Left ventricle myocardium superior (tissue), 1 donor: ENCODE measurements around the gene RNASE1. TPM values are rescaled to one million over a fixed set of nuclear protein-coding genes. Genes with fewer than 3 reads are reported as not detected.
"Not testable (repeated sequence)": the region's sequence is repeated elsewhere in the genome, so short reads cannot be mapped to it uniquely, and the experiment has no call there.

Experiments used
- ATAC-seq: fragments of 200-7000 bp; cut with Tn5 transposase; one replicate; pipeline ENCODE4 v1.9.1; 2020; ENCODE audit warnings: mild to moderate bottlenecking, moderate library complexity
- DNase-seq: peaks from one replicate; pipeline ENCODE4 v3.0.0-alpha.2; 2020
- intact Hi-C: fragments of 100-400 bp; cut with micrococcal nuclease; formaldehyde crosslinking; loops from one replicate; pipeline ENCODE4 v1.11.0; 2022
- long read RNA-seq: library from polyadenylated mRNA; unstranded; transcript quantifications from one replicate; pipeline ENCODE4 v2.0.0, GENCODE V29; 2021
- total RNA-seq: library from RNA; stranded (reverse); fragmentation: NEBNext Ultra II Directional; extraction: Animal tissue kit (Norgen Biotek cat#: 25700); gene quantifications from one replicate; pipeline ENCODE4 v1.2.1, GENCODE V29; 2021
- donor health status: DM: no; HTN: yes; CAD: no; lungs with severe emphysema.

The RNASE1 gene
- total RNA-seq = 283 TPM
- long read RNA-seq, transcript RNASE1-201 (3 exons, 878 nt) = minor isoform, 26 of 291 reads
- long read RNA-seq, transcript RNASE1-203 (3 exons, 769 nt) = minor isoform, 16 of 291 reads
- long read RNA-seq, transcript RNASE1-202 (2 exons, 1,348 nt) = major isoform, 154 of 291 reads
- long read RNA-seq, partial matches to known transcripts = 0 of 291 reads
- long read RNA-seq, other reads (novel, unspliced or antisense) = 95 of 291 reads

DNA sequence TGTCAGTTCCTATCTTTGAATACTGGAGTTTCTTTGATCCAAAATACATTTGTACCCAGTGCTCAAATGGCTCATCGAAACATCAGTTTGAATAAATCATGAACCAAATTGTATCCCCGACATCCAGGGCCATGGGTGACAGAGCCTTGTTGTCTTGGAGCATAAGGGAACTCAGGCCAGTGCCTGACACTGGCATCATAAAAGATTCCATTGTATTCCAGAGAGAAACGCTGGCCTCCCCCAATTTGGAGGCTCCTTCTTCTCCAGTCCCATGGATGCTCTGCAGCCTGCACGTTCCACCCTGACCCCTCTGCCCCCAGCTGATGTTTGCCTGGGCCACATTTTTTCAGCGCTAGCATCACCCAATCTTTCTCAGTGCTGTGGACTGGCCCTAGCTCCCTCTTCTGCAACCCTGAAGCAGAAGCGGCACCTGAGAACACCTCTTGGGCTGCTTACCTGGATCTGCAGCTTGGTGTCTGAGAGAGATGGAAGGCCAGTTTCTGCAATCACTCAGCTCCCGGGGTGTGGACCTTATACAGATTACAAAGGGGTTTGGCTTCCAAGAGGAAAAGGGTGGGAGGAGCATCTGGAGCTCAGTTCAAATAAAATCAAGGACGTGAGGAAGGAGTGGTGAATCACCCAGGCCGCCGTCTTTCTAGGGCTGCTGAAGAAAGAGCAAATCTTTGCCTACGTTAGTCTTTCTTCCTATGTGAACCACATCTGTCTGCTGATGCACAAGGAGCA is at the start of gene RNASE1:
TSS of gene RNASE1 (minus strand) at position 504 of the 744 bp plus-strand sequence. CDS start 776 bp downstream, outside the sequence.
- intact Hi-C loops = no loop called here
- ATAC-seq (peak; percentile 68), DNase-seq (peak; percentile 41)

DNA sequence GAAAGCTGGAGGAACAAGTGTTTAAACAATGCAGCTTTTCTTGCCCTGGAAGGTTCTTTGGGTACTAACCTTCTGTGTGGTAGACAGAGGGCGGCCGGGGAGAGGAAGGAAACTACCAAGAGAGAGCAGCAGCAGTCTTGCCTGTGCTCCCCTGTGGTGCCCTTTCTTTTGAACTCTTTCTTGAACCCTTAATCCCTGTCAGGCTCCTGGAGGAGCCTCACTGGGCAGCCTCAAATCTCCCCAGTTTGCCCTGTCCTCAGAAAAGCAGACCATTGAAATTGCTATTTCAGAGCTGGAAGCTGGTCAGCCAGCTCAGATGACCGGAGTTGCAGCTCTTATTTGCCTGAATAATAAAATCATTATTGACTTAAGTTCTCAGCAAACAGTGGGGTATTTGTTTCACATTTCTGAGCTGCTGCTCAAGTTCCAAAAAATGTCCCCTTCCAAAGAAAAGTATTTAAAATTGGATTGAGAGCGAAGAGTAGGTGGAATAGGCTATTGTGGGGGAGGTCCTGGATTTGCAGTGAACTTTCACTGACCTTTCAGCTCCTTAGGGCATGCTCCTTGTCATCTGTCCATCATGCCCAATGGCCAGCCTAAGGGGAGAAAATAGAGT is 46.4 kb upstream of the RNASE1 start:
- no peak for ATAC-seq
- intact Hi-C loops = no loop called here

DNA sequence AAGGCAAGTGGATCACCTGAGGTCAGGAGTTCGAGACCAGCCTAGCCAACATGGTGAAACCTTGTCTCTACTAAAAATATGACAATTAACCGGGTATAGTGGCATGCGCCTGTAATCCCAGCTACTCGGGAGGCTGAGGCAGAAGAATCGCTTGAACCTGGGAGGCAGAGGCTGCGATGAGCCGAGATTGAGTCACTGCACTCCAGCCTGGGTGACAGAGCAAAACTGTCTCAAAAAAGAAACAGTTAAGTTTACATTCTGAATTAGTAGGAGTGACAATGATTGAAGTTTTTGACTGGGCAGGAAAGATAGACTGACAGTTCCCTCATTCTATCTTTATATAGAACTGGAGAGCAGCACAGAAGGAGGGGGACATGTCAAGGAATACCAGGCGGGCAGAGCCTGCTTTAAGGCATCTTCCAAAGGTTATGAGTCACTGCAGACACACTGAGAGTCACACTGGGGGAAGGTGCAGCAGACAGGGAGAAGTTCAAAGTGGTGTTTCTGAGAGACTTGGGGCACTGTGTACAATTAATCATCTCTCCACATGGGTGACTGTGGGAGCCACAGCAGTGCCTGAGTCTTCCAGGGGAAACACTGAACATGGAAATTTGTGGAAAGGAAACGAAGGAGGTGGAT is 45.8 kb upstream of the RNASE1 start:
- DNase-seq = no peak
- no peak for ATAC-seq
- intact Hi-C loops = no loop called here

More for the DNA sequence above, 46.4 kb upstream of the RNASE1 start:
- DNase-seq = no peak

DNA sequence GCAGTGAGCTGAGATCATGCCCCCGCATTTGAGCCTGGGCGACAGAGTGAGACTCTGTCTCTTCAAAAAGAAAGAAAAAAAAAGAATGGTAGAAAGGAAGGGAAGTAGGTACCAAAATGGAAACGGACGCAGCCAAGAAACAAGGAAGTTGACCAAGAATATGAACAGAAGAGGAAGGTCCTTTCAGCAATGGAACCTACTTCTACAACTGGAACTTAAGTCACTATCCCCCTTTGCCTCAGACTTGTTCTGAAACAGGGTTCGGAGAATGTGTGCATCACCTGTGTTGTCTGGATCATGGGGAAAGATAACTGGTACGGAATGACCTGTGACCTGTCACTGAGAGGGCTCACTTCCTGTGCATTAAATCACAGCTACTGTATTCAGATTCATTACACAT is 43.9 kb upstream of the RNASE1 start:
- no peak for DNase-seq
- no peak for ATAC-seq

DNA sequence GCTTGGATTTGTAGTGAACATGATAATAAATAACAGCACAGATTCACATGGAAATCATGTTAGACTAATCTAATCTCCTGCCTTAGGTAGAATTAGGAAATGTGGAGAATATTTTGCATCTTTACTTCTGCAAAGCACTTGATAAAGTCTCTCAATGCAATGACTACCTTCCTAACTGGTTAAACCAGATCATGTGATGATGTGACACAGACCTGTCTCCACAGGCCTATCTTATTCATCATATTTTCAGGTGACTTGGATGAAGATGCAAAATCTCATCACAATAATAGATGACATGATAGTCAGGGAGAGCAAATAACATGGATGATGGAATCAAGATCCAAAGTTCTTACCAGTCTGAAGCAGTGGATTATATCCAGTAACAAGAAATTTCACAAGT is 38.5 kb upstream of the RNASE1 start:
- intact Hi-C loops = no loop called here

More for the DNA sequence above, 43.9 kb upstream of the RNASE1 start:
- intact Hi-C loops = no loop called here

DNA sequence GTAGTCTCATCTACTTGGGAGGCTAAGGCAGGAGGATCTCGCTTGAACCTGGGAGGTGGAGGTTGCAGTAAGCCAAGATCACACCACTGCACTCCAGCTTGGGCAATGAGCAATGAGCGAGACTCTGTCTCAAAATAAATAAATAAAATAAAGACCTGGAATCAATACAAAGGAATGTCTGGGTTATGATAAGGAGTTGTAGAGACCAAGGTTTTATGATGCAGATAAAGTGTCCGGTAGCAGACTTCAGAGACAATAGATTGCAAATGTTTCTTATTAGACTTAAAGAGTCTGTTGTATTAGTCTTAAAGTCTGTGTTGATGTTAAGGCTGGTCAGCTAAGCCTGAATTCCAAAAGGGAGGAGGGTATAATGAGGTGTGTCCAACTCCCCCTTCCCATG is 35.2 kb upstream of the RNASE1 start:
- ATAC-seq (no peak), DNase-seq (no peak)
- intact Hi-C loops = no loop called here

More for the DNA sequence above, 38.5 kb upstream of the RNASE1 start:
- no peak for DNase-seq
- no peak for ATAC-seq

DNA sequence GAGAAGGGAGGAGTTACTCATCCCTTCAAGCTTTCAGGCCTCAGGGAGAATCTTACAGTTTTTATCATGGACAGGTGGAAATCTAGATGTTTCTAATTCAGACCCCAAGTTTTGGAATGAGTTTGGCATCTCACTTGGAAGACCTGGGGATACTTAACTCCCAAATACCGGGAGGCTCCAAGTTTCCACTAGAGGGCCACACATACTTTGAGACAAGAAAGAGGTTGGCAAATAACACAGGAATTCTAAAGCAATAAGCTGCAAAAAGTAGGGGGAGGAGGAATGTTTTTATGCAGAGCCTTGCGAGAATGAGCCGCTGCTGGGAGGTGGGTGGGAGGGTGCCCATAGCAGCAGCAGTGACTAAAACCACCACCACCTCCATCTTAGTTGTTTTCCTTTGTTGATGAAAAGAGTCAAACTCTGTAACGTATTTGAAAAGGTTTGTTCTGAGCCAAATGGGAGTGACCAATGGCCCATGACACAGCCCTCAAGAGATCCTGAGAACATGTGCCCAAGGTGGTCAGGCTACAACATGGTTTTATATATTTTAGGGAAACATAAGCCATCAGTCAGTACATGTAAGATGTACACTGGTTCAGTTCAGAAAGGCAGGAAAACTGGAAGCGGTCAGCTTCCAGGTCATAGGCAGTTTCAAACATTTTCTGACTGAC is 34.2 kb upstream of the RNASE1 start:
- intact Hi-C loops = no loop called here
- no peak for ATAC-seq
- no peak for DNase-seq

DNA sequence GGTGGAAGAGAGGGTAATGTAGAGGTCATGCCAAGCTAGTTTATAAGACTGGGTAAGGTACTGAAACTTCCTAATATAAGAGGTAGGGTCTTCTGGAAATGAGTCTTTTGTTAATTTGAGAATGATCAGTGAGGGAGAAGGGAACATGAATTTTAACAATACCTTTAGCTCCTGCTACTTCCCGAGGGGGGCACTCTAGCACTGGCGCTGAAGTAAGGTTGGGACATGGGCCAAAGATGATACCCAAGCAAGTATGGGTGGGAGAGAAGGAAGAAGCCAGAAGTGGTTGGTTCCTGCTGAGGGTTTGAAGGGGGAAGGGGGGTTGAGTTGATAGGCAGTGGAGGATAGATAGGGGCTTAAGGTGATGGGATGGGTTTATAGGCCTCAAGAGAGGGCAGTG is 32.3 kb upstream of the RNASE1 start:
- ATAC-seq = no peak
- intact Hi-C loops = no loop called here

DNA sequence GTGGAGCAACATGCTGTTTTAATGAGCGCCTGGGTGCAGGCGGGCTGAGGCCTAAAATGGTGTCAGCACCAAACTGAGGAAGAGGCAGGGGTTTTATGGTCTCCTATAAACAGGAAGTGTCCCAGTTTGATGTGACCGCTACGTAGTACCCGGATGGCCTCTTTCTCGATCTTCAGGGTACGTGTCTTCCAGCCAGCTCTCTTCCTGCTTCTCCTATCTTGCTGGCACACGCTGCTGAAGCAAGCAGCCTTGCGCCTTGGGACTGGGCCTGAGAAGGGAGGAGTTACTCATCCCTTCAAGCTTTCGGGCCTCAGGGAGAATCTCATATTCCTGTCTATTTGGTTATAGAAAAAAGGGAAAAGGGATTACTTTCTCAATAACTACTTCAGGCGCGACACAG is 28.2 kb upstream of the RNASE1 start:
- ATAC-seq (no peak), DNase-seq (no peak)
- intact Hi-C loops = no loop called here

More for the DNA sequence above, 32.3 kb upstream of the RNASE1 start:
- no peak for DNase-seq

DNA sequence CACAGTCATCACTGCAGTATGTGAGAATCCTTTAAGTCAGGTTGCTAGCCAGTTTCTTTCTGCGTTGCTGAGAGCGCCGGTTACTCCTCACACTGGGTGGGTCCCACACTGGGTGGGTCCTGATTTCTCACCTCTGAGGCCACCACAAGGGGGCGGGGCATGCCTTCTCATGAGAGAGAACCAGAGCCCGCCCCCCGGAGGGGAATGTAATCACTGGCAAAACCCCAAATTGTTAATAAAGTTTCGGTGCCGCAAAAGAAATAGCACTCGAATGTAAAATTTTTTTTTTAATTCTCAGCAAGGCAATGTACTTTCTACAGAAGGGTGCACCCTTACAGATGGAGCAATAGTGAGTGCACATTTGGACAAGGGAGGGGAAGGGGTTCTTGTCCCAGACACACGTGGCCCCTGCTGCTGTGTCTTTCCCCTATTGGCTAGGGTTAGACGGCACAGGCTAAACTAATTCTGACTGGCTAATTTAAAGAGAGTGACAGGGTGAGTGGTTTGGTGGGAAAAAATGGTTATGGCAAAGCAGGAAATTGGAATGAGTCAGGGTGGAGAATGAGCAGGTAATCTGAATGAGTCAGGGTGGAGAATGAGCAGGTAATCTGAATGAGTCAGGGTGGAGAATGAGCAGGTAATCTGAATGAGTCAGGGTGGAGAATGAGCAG is 25.5 kb upstream of the RNASE1 start:
- intact Hi-C loops, DNase-seq, ATAC-seq: not testable (repeated sequence)

DNA sequence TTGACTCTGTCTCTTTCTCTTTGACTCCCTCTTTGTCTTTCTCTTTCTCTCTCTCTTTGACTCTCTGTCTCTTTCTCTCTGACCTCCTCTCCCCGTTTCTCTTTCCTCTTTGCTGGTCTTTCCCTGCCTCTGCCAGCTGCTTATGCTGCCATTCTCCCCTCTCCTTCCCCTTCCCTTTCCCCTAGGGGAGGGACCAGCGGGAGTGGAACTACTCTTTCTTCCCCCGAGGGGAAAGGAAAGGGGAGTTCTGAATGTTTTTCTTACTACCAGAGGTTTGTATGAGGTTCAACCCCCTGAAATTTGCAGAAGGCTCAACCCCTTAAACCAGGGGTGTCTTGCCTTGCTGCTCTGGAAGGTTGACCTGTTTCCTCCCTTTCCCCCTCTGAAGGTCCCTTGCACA is 24.7 kb upstream of the RNASE1 start:
- DNase-seq (no peak), ATAC-seq (no peak)
- intact Hi-C loops = no loop called here

DNA sequence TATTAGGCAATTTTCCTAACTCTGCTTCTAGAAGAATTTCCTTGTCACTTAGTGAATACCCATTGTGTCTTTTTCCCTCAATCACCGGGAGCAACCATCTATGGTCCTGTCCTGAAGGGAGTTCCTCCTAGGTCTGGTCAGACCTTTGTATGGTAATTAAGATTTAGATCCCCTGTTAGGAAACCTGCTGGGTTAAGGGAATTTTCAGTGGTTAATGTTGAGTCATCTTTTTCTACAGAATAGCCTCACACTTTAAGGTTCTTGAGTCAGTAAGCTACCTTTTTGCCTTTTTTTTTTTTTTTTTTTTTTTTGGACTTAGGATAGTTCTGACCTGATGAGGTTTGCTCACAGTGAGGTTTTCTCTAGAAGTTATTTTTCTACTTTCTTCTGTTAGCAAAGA is 24.0 kb upstream of the RNASE1 start:
- DNase-seq, intact Hi-C loops, ATAC-seq: not testable (repeated sequence)

DNA sequence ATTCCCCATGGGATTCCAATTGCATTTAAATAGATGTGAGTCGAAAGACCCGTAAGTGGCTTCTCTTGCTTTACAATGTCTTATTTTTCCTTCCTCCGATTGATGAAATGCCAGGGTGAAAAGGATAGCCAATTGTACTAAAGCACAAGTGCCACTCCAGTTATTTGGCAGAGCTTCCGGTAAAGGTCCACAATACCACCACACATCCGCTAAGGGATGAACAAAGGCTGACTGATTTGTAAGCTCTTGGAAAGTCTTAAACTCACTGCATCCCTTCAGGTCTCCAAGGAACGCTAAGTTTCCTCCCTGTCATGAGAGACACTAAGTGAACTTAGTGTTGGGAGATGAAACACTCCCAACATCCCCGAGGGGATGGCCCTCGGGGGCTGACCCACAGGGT is 21.2 kb upstream of the RNASE1 start:
- DNase-seq = no peak
- intact Hi-C loops = no loop called here
- no peak for ATAC-seq

DNA sequence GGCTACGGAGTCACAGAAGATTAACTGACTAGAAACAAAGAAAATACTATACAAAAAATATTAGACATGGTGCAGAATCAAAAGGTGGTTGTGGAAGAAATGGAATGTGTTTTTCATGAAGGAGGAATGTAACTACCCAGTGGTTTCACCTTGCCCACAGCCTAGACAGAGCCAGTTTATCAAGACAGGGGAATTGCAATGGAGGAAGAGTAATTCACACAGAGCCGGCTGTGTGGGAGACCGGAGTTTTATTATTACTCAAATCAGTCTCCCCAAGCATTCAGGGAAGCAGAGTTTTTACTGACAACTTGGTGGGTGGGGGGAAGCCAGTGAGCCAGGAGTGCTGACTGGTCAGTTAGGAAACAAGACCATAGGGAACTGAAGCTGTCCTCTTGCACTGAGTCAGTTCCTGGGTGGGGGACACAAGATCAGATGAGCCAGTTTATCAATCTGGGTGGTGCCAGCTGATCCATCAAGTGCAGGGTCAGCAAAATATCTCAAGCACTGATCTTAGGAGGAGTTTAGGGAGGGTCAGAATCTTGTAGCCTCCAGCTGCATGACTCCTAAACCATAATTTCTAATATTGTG is 19.0 kb upstream of the RNASE1 start:
- peak; percentile 76 for ATAC-seq
- intact Hi-C loops = not testable (repeated sequence)
- peak; percentile 36 for DNase-seq

DNA sequence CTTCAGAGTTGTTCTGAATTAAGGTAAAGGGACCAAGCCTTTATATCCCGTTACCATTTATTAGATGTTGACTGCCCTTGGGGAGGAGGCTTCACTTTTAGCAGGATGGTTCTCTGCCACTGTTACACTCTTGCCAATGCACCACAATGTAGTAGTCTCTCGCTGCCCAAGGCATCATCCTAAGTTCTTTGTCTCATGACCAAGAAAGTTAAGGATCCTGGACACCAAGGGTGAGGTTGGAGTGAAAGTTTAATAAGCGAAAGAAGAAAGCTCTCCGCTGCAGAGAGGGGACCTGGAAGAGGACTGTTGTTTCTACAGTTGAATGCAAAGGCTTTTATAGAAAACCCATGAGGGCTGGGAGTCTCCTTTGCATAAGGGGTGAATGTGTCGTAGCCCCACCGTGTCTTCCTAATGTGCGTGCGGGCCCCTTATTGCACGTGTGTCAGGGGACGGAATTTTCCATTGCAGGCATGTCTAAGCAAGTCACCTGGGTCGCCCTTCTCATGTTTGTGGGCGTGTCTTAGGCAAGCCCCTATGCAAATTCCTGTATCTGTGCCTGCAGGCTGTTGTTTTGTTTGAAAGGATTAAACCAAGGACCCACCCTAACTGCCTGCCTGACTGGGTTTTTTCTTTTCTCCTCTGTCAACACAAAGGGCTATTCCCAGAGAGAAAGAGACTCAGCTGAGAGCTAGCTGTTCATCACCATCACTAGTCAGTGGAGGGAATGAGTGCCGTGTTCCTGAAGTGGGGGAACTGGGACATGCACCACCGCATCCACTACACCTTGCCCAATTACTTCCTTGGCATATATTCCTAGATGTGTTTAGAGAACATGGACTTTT is 17.6 kb upstream of the RNASE1 start:
- DNase-seq (no peak), ATAC-seq (no peak)
- intact Hi-C loops = no loop called here

DNA sequence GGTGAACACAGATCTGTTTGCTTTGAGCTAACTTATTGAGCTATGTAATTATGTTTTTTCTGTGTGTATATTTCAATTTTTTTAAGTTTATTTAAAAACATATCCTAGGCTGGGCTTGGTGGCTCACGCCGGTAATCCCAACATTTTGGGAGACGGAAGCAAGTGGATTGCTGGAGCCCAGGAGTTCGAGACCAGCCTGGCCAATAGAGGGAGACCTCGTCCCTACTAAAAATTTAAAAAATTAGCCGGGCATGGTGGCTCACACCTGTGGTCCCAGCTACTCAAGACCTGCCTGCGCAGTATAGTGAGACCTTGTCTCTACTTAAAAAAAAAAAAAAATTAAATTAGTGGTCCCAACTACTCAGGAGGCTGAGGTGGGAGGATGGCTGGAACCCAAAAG is 16.2 kb upstream of the RNASE1 start:
- intact Hi-C loops = no loop called here
- no peak for ATAC-seq

DNA sequence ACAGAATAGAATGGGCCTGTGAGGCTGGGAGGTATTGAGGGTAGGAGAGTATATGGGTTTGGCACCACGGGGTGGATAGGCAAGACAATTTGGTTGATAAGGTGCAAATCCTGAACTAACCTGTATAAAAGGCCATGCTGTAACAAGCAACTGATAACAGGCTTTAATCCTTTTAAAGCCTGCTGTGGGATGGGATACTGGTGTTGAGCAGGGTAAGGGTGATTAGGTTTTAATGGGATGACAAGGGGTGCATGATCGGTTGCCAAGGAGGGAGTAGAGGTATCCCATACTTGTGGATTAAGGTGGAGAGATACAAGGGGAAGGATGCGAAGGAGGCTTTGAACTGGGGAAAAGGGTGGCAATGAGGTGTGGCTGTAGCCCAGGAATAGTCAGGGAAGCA is 13.3 kb upstream of the RNASE1 start:
- intact Hi-C loops, ATAC-seq: not testable (repeated sequence)

More for the DNA sequence above, 16.2 kb upstream of the RNASE1 start:
- no peak for DNase-seq

More for the DNA sequence above, 13.3 kb upstream of the RNASE1 start:
- not testable (repeated sequence) for DNase-seq
